Immature natural killer cell (primary cell): ENCODE measurements around the gene BACH1. TPM values are rescaled to one million over a fixed set of nuclear protein-coding genes. Genes with fewer than 3 reads are reported as not detected.
"Not testable (repeated sequence)": the region's sequence is repeated elsewhere in the genome, so short reads cannot be mapped to it uniquely, and the experiment has no call there.

Experiments used
- DNase-seq, 3 donors: peaks; one replicate each; pipeline ENCODE4 v3.0.0; 2022; ENCODE audit warnings: mixed read lengths in 1 of 3
- H3K27ac Mint-ChIP-seq, 6 donors: one replicate each; pipeline ENCODE4 v1.8.0; 2020; ENCODE audit warnings: mixed read lengths in 6 of 6, mild to moderate bottlenecking in 5 of 6, inconsistent platforms in 4 of 6, moderate library complexity in 3 of 6
- H3K27me3 Mint-ChIP-seq, 3 donors: one replicate each; pipeline ENCODE4 v1.8.0; 2020 to 2021; ENCODE audit warnings: low read depth in 3 of 3, mild to moderate bottlenecking in 3 of 3, mixed read lengths in 3 of 3, moderate library complexity in 3 of 3, inconsistent platforms in 1 of 3
- H3K36me3 Mint-ChIP-seq, 3 donors: one replicate each; pipeline ENCODE4 v1.8.0; 2020; ENCODE audit warnings: mixed read lengths in 3 of 3, inconsistent platforms in 2 of 3, mild to moderate bottlenecking in 2 of 3
- H3K4me1 Mint-ChIP-seq, 2 donors: one replicate each; pipeline ENCODE4 v1.8.0; 2020; ENCODE audit warnings: inconsistent platforms in 2 of 2, mild to moderate bottlenecking in 2 of 2, mixed read lengths in 2 of 2, moderate library complexity in 1 of 2
- H3K4me3 Mint-ChIP-seq, 5 donors: one replicate each; pipeline ENCODE4 v1.8.0; 2020; ENCODE audit warnings: mild to moderate bottlenecking in 5 of 5, mixed read lengths in 5 of 5, inconsistent platforms in 3 of 5, moderate library complexity in 3 of 5
- H3K9me3 Mint-ChIP-seq, 6 donors: one replicate each; pipeline ENCODE4 v1.8.0; 2020; ENCODE audit warnings: mild to moderate bottlenecking in 6 of 6, mixed read lengths in 6 of 6, inconsistent platforms in 4 of 6, moderate library complexity in 3 of 6
- polyA plus RNA-seq, 3 donors: library from polyadenylated mRNA; unstranded; fragments of 300-500 nt; fragmentation: Illumina TruSeq; gene quantifications; one replicate each; pipeline ENCODE4 v1.2.3, GENCODE V29; 2021

Gene BACH1
- 10 to 100 TPM; 10.1 to 30.2 (median 17.4) TPM for polyA plus RNA-seq

- H3K27me3 Mint-ChIP-seq, result peaks cover 4 to 21% (median 5%) of the 10 kb centered on the region in 3 donors
- H3K9me3 Mint-ChIP-seq, result no peaks in the 10 kb centered on the region
- H3K4me1 Mint-ChIP-seq, result peaks cover 41 to 50% of the 10 kb centered on the region in 2 donors
Measured at GRCh38 chr21:29298348-29299045, at the start of gene BACH1. BACH1 (plus strand) TSS chr21:29298922; CDS start chr21:29321281, 22,359 bp downstream.

GRCh38 chr21:29249289-29249688, 49.4 kb upstream of the BACH1 start:
- H3K36me3 Mint-ChIP-seq, H3K4me1 Mint-ChIP-seq, H3K27me3 Mint-ChIP-seq, H3K4me3 Mint-ChIP-seq, DNase-seq, H3K27ac Mint-ChIP-seq: not testable (repeated sequence)
- H3K9me3 Mint-ChIP-seq, result peaks cover 9 to 24% (median 16%) of the 10 kb centered on the region in 6 donors

More at GRCh38 chr21:29298348-29299045, at the start of gene BACH1:
- H3K27ac Mint-ChIP-seq, result peak within 1 kb of the TSS; percentile 88 to 94 (median 92)
- DNase-seq, result peak; percentile 86 to 90 (median 90)
- H3K36me3 Mint-ChIP-seq, result no peaks in the 10 kb centered on the region
- H3K4me3 Mint-ChIP-seq, result peak within 1 kb of the TSS; percentile 81 to 99 (median 88)

GRCh38 chr21:29250636-29251035, 48.1 kb upstream of the BACH1 start:
- Mint-ChIP-seq H3K4me1 (no peaks in the 10 kb centered on the region), H3K27ac (no peak overlapping the region), H3K9me3 (peaks cover 9 to 33% (median 19%) of the 10 kb centered on the region in 6 donors), H3K36me3 (peaks cover 4 to 7% (median 6%) of the 10 kb centered on the region in 3 donors), H3K27me3 (peaks cover 1 to 7% (median 4%) of the 10 kb centered on the region in 3 donors), H3K4me3 (no peak overlapping the region)
- no peak for DNase-seq

- peaks cover 9 to 33% (median 19%) of the 10 kb centered on the region in 6 donors for H3K9me3 Mint-ChIP-seq
- H3K4me3 Mint-ChIP-seq, DNase-seq, H3K27me3 Mint-ChIP-seq, H3K36me3 Mint-ChIP-seq, H3K4me1 Mint-ChIP-seq: not testable (repeated sequence)
- peak overlapping the region in 1 of 6 donors; percentile 39 for H3K27ac Mint-ChIP-seq
Measured at GRCh38 chr21:29253861-29254260, 44.9 kb upstream of the BACH1 start.

- peaks cover 0 to 9% (median 9%) of the 10 kb centered on the region in 3 donors for H3K27me3 Mint-ChIP-seq
- no peak overlapping the region for H3K27ac Mint-ChIP-seq
- DNase-seq, result no peak
- peaks cover 9 to 33% (median 19%) of the 10 kb centered on the region in 6 donors for H3K9me3 Mint-ChIP-seq
- H3K4me1 Mint-ChIP-seq, result no peaks in the 10 kb centered on the region
- H3K36me3 Mint-ChIP-seq, result peaks cover 6 to 8% (median 7%) of the 10 kb centered on the region in 3 donors
- H3K4me3 Mint-ChIP-seq, result no peak overlapping the region
Measured at GRCh38 chr21:29254550-29254949, 44.2 kb upstream of the BACH1 start.

- Mint-ChIP-seq H3K4me3 (no peak overlapping the region), H3K36me3 (peaks cover 6 to 8% (median 7%) of the 10 kb centered on the region in 3 donors), H3K27me3 (peaks cover 2 to 9% (median 6%) of the 10 kb centered on the region in 3 donors), H3K27ac (peak overlapping the region in 1 of 6 donors; percentile 37), H3K9me3 (peaks cover 9 to 33% (median 19%) of the 10 kb centered on the region in 6 donors), H3K4me1 (no peaks in the 10 kb centered on the region)
- no peak for DNase-seq
Measured at GRCh38 chr21:29256126-29256910, 42.4 kb upstream of the BACH1 start.

- H3K27ac Mint-ChIP-seq, result no peak overlapping the region
- H3K4me1 Mint-ChIP-seq, result no peaks in the 10 kb centered on the region
- peaks cover 6 to 8% (median 7%) of the 10 kb centered on the region in 3 donors for H3K36me3 Mint-ChIP-seq
- H3K4me3 Mint-ChIP-seq, result no peak overlapping the region
- H3K27me3 Mint-ChIP-seq, result peaks cover 3 to 9% (median 4%) of the 10 kb centered on the region in 3 donors
- peaks cover 9 to 25% (median 18%) of the 10 kb centered on the region in 6 donors for H3K9me3 Mint-ChIP-seq
- no peak for DNase-seq
Measured at GRCh38 chr21:29257701-29258100, 41.0 kb upstream of the BACH1 start.

- Mint-ChIP-seq H3K9me3 (peaks cover 0 to 14% (median 8%) of the 10 kb centered on the region in 6 donors), H3K4me1 (no peaks in the 10 kb centered on the region), H3K4me3 (no peak overlapping the region), H3K27ac (no peak overlapping the region), H3K36me3 (peaks cover 3 to 4% (median 3%) of the 10 kb centered on the region in 3 donors), H3K27me3 (peaks cover 3 to 9% (median 4%) of the 10 kb centered on the region in 3 donors)
- no peak for DNase-seq
Measured at GRCh38 chr21:29258626-29259338, 39.9 kb upstream of the BACH1 start.

GRCh38 chr21:29260461-29260860, 38.3 kb upstream of the BACH1 start:
- Mint-ChIP-seq H3K27me3 (peaks cover 4 to 5% (median 5%) of the 10 kb centered on the region in 3 donors), H3K27ac (no peak overlapping the region), H3K4me3 (no peak overlapping the region)

GRCh38 chr21:29261555-29262540, 36.9 kb upstream of the BACH1 start:
- Mint-ChIP-seq H3K4me1 (no peaks in the 10 kb centered on the region), H3K27me3 (peaks cover 0 to 7% (median 4%) of the 10 kb centered on the region in 3 donors), H3K4me3 (no peak overlapping the region), H3K27ac (no peak overlapping the region), H3K9me3 (no peaks in the 10 kb centered on the region), H3K36me3 (no peaks in the 10 kb centered on the region)
- DNase-seq, result no peak

More at GRCh38 chr21:29260461-29260860, 38.3 kb upstream of the BACH1 start:
- Mint-ChIP-seq H3K36me3 (peaks cover 0 to 4% (median 0%) of the 10 kb centered on the region in 3 donors), H3K9me3 (no peaks in the 10 kb centered on the region), H3K4me1 (no peaks in the 10 kb centered on the region)
- no peak for DNase-seq

- Mint-ChIP-seq H3K27ac (no peak overlapping the region), H3K4me3 (no peak overlapping the region), H3K4me1 (no peaks in the 10 kb centered on the region), H3K9me3 (no peaks in the 10 kb centered on the region), H3K36me3 (no peaks in the 10 kb centered on the region), H3K27me3 (peaks cover 0 to 9% (median 4%) of the 10 kb centered on the region in 3 donors)
- DNase-seq, result no peak
Measured at GRCh38 chr21:29264721-29265120, 34.0 kb upstream of the BACH1 start.

- no peak for DNase-seq
- Mint-ChIP-seq H3K9me3 (no peaks in the 10 kb centered on the region), H3K4me1 (no peaks in the 10 kb centered on the region), H3K27me3 (peaks cover 0 to 9% (median 2%) of the 10 kb centered on the region in 3 donors), H3K4me3 (no peak overlapping the region), H3K27ac (no peak overlapping the region), H3K36me3 (no peaks in the 10 kb centered on the region)
Measured at GRCh38 chr21:29265690-29266479, 32.8 kb upstream of the BACH1 start.
